Uterus (tissue), 4 donors: ENCODE results near the gene SGSM2. TPM values are rescaled to one million over a fixed set of nuclear protein-coding genes. Genes with fewer than 3 reads are reported as not detected.

ENCODE experiments used
- DNase-seq, 2 donors: peaks; one replicate each; pipeline ENCODE4 v3.0.0-alpha.2; 2019 to 2020
- H3K27ac ChIP-seq, 2 donors: fragments of 200-600 bp; sonication (generic); 1 replicate in 1 of 2; 2 replicates in 1 of 2; pipeline ENCODE4 v1.5.1; 2016 to 2018
- H3K27me3 ChIP-seq, 2 donors: fragments of 200-600 bp; sonication (generic); one replicate each; pipeline ENCODE4 v1.5.1; 2018 to 2019; ENCODE audit warnings: control low read depth in 1 of 2
- H3K36me3 ChIP-seq, 2 donors: fragments of 200-600 bp; sonication (generic); one replicate each; pipeline ENCODE4 v1.5.1; 2019; ENCODE audit warnings: control low read depth in 1 of 2
- H3K4me1 ChIP-seq, 2 donors: fragments of 200-600 bp; sonication (generic); one replicate each; pipeline ENCODE4 v1.5.1; 2018 to 2019; ENCODE audit warnings: control low read depth in 1 of 2
- H3K4me3 ChIP-seq, 2 donors: fragments of 200-600 bp; sonication (generic); 1 replicate in 1 of 2; 2 replicates in 1 of 2; pipeline ENCODE4 v1.5.1; 2018 to 2019; ENCODE audit warnings: mild to moderate bottlenecking in 1 of 2
- H3K9me3 ChIP-seq, 2 donors: fragments of 200-600 bp; sonication (generic); one replicate each; pipeline ENCODE4 v1.5.1; 2019; ENCODE audit warnings: control low read depth in 1 of 2
- CTCF ChIP-seq, 4 experiments: fragments of 200-600 bp in 2 of 4; fragments of 450-650 bp in 2 of 4; sonication (generic) in 2 of 4; IDR thresholded peaks; one replicate each; pipeline ENCODE4 v1.5.1; 2016 to 2019; ENCODE audit warnings: antibody characterized with exemption in 4 of 4, mild to moderate bottlenecking in 2 of 4, moderate library complexity in 1 of 4
- POLR2A ChIP-seq, 2 donors: fragments of 450-650 bp; IDR thresholded peaks; one replicate each; pipeline ENCODE4 v1.6.1; 2016; ENCODE audit warnings: antibody characterized with exemption in 2 of 2, mild to moderate bottlenecking in 1 of 2, moderate library complexity in 1 of 2
- intact Hi-C: fragments of 100-400 bp; cut with DNase I; formaldehyde crosslinking; loops from one replicate; pipeline ENCODE4 v1.15.1; 2023; ENCODE audit warnings: low total_unique reads
- total RNA-seq, 4 donors: library from RNA; depleted of rRNA in 3 of 4; stranded (reverse); fragments of >200 nt in 3 of 4; gene quantifications; one replicate each; pipeline versions ENCODE4 v1.1.0 to v1.2.4, GENCODE V29; 2014 to 2023
- donor health status: DM: yes; HTN: yes; CAD: no.

The SGSM2 gene
- total RNA-seq, 4 donors from 2014 or later = 13.2 to 77.5 (median 51.2) TPM

- no peaks in the 10 kb centered on the region for H3K4me1 ChIP-seq
- TF ChIP-seq POLR2A (IDR thresholded peaks at IDR 0.05) (no peak), CTCF (IDR thresholded peaks at IDR 0.05) (no peak)
- no peaks in the 10 kb centered on the region for H3K36me3 ChIP-seq
- no peak for DNase-seq
- intact Hi-C loops = no loop called here
- H3K27ac ChIP-seq = no peak overlapping the region
- no peak overlapping the region for H3K4me3 ChIP-seq
- no peaks in the 10 kb centered on the region for H3K27me3 ChIP-seq
- no peaks in the 10 kb centered on the region for H3K9me3 ChIP-seq
Observed at GRCh38 chr17:2321399-2321798, 15.9 kb upstream of the SGSM2 start.

GRCh38 chr17:2323629-2324314 lies 13.5 kb upstream of the SGSM2 start:
- H3K27ac ChIP-seq = no peak overlapping the region
- TF ChIP-seq CTCF (IDR thresholded peaks at IDR 0.05) = no peak
- no peak for TF ChIP-seq POLR2A (IDR thresholded peaks at IDR 0.05)
- no peaks in the 10 kb centered on the region for H3K4me1 ChIP-seq
- H3K9me3 ChIP-seq = no peaks in the 10 kb centered on the region
- no peak for DNase-seq
- no peaks in the 10 kb centered on the region for H3K27me3 ChIP-seq
- H3K36me3 ChIP-seq = no peaks in the 10 kb centered on the region
- H3K4me3 ChIP-seq = no peak overlapping the region
- intact Hi-C loops = no loop called here

- Histone ChIP-seq H3K27ac (no peak overlapping the region), H3K9me3 (no peaks in the 10 kb centered on the region), H3K4me3 (no peak overlapping the region), H3K4me1 (peaks cover 0 to 5% of the 10 kb centered on the region in 2 donors), H3K36me3 (no peaks in the 10 kb centered on the region), H3K27me3 (no peaks in the 10 kb centered on the region)
- no peak for TF ChIP-seq CTCF (IDR thresholded peaks at IDR 0.05)
- no peak for TF ChIP-seq POLR2A (IDR thresholded peaks at IDR 0.05)
- no peak for DNase-seq
- intact Hi-C loops = no loop called here
Observed at GRCh38 chr17:2331303-2331702, 6.0 kb upstream of the SGSM2 start.

- H3K27ac ChIP-seq = peak overlapping the region; percentile 79 to 90
- H3K9me3 ChIP-seq = no peaks in the 10 kb centered on the region
- intact Hi-C loops = no loop called here
- TF ChIP-seq POLR2A (IDR thresholded peaks at IDR 0.05) (no peak), CTCF (IDR thresholded peaks at IDR 0.05) (no peak)
- no peaks in the 10 kb centered on the region for H3K27me3 ChIP-seq
- H3K36me3 ChIP-seq = no peaks in the 10 kb centered on the region
- peak in 1 of 2 donors; percentile 25 for DNase-seq
- H3K4me3 ChIP-seq = peak overlapping the region; percentile 85 to 97
- peaks cover 0 to 5% of the 10 kb centered on the region in 2 donors for H3K4me1 ChIP-seq
Observed at GRCh38 chr17:2335726-2336214, 1.5 kb upstream of the SGSM2 start.

- Histone ChIP-seq H3K36me3 (no peaks in the 10 kb centered on the region), H3K4me1 (peaks cover 0 to 5% of the 10 kb centered on the region in 2 donors), H3K27me3 (no peaks in the 10 kb centered on the region), H3K4me3 (peak within 1 kb of the TSS; percentile 85 to 97), H3K9me3 (no peaks in the 10 kb centered on the region), H3K27ac (peak within 1 kb of the TSS; percentile 79 to 90)
- intact Hi-C loops = no loop called here
- peak; percentile 85 to 89 for DNase-seq
- TF ChIP-seq POLR2A (IDR thresholded peaks at IDR 0.05) (peak; percentile 61 to 76), CTCF (IDR thresholded peaks at IDR 0.05) (peak in 3 of 4 experiments; percentile 38 to 53 (median 40))
Observed at GRCh38 chr17:2336215-2336851, 968 bp upstream of the SGSM2 start, which contains the start of gene TSR1. Gene TSR1, minus strand, starts transcription at chr17:2336457. Its CDS starts 30 bp downstream, at chr17:2336427.
